NCI-H2081 (cell line): ENCODE data around the gene RNF151.

Source experiments
- DNase-seq, 2 experiments: peaks; one replicate each; lab custom pipeline; 2025; lab: John Stamatoyannopoulos, UW

RNF151 gene

DNA sequence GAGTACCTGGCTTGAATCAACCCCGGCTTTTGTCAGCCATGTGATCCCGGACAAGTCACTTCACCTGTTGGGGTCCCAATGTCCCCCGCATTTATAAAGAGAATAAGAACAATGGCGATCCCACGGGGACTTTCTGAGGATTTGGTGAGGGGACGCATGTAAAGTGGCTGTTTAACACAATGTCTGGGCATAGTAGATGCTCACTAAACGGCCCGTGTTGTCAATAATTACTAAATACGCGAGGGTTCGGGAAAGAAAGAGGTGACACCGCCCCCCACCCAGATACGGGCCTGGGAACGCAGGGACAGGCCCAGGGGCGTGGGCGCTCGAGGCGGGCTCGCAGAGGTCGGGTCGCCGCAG lies 24.9 kb downstream of the RNF151 start:
- DNase-seq = no peak

DNA sequence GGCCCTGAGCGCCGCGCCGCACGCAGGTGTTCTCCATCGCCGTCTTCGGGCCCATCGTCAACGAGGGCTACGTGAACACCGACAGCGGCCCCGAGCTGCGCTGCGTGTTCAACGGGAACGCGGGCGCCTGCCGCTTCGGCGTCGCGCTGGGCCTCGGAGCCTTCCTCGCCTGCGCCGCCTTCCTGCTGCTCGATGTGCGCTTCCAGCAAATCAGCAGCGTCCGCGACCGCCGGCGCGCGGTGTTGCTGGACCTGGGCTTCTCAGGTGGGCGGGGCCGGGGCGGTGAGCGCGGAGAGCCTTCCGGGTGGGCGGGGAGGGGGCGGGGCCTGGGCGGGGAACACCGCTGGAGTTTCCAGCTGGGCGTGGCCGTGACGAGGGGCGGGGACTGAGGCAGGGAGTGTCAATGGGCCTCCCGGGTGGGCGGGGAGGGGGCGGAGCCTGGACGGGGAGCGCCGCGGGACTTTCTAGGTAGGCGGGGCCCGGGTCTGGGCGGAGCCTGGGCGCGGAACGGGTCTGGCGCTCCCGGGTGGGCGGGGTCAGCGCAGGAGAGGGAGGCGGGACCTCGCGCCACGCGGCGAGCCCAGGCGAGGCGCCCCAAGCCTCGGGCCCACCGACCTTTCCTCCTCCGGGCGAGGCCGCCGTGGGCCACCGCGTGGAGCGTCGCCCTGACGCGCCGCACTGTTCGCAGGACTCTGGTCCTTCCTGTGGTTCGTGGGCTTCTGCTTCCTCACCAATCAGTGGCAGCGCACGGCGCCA lies 25.5 kb downstream of the RNF151 start:
- DNase-seq = no peak

DNA sequence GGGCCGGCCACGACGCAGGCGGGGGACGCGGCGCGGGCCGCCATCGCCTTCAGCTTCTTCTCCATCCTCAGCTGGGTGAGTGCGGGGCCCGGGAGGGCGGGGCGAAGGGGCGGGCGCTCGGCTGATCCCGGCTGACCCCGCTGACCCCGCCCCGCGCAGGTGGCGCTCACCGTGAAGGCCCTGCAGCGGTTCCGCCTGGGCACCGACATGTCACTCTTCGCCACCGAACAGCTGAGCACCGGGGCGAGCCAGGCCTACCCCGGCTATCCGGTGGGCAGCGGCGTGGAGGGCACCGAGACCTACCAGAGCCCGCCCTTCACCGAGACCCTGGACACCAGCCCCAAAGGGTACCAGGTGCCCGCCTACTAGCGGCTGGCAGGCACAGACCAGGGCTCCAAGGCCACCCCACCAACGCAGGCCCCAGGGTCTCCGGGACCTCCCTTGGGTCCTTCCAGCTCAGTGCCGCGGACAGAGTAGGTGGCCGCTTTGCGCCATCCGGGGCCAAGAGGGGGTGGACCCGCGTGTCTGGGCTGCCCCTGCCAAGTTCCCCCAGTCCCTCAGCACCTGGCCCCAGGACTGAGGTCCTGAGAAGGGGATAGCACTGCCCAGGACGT lies 26.2 kb downstream of the RNF151 start:
- DNase-seq = no peak

DNA sequence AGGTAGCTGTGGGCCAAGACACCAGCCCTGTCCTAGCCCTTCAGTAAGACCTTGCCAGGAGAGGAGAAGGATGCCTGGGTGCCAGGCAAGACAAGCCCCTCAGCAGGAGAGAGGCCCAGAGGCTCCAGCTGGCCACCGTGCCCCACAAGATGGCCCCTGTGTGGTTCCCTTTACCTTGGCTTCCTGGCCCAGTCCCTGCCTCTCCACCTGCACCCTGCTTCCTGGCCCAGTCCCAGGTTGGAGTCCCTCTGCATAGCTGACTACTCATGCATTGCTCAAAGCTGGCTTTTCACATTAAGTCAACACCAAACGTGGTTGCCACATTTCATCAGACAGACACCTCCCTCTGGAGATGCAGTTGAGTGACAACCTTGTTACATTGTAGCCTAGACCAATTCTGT lies 27.1 kb downstream of the RNF151 start:
- no peak for DNase-seq

DNA sequence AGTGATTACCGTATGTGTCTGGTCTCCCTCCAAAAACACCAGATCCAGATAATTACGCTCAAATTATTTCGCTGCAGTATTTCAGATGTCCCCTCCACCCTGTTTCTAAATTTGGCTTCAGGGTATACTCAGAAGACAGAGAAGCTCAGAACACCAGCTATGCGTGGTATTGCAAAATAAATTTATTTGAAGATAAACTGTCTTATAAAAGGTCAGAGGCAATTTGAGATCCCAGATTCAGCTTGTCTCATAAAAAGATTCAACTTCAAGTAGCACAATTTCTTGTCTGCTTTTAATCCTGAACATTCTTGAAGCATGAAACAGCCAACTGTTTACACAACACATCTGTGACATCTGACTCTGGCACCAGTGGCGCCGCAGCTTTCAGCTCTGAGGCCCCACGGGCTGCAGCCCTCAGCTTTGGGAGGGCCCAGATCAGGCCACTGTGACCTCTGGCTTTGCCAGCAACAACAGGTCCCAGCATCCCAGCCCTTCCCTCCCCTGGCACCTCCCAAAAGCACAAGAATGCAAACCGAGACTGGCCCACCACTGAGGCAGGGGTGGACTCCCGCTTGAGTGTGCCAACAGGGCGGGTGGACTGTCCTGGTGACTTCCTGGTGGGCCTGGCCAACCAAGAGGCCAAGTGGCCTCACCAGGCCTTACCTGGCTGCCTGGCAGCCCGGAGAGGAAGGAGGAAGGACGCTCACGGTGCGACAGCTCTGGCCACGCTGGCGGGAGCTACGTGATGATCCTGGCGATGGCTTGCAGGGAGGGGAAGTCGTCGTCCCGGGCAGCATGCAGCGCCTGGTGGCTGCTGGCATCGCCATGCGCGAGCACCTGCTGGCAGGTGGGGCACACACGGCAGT lies 31.1 kb downstream of the RNF151 start:
- DNase-seq = no peak

DNA sequence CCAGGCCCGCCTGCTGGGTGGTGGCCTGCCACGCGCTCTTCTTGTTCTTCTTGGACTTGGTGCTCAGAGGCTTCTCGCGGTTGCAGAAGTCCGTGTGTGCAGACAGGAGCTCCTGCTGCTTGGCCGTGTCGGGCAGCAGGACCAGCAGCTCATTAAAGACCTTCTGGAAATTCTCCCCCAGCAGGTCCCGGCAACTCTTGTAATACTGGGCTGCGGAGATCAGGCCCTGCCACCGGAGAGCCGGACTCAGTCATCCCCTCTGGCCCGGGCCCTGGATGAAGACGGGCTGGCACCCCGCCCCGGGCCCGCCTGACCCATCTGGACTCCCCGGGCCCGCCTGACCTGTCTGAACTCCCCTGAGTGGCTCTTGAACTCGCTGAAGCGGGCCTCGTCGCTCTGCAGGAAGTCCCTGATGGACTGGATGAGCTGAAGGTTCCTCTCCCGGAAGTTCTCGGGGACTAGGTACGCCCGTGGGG lies 31.7 kb downstream of the RNF151 start:
- DNase-seq = no peak

DNA sequence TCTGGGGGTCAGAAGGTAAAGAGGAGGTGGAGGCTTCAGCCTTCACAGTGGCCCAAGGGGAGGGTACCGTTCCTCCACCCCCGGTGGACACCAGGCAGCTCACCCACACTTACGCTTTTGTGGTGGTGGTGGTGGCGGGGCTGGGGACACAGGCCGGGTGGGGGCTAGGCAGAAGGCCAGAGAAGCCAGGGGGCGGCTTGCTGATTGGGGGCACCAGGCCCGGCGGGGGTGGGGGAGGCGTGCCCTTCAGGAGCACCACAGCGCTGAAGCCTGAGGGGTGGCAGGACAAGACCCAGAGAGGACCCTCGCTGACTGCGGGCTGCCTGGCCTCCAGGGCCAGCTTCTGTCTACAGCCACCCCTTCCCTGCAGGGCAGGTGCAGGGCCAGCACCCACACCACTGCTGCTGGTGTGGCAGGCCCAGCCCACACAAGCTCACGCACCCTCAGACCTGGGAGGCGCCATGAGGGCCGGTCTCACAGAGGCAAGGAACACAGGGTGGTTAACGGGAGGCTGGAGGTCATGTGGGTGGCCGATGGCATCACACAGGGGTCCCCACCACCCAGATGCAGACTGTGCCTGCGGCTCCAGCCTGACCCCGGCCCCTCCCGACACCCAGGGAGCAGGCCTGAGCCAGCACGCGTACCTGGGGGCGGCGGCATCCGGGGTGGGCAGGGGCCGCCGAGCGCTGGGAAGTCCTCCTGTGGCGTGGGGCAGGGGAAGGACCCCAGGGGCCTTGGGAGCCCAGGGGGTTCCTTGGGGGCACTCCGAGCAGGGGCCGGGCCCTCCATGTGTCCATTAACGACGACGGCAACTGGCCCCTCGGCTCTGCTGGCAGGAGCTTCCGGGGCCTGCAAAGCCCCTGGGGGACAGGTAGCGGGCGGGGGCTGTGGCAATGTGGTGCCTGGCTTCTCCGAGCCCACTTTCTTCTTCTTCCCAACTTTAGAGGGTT lies 32.5 kb downstream of the RNF151 start:
- no peak for DNase-seq

DNA sequence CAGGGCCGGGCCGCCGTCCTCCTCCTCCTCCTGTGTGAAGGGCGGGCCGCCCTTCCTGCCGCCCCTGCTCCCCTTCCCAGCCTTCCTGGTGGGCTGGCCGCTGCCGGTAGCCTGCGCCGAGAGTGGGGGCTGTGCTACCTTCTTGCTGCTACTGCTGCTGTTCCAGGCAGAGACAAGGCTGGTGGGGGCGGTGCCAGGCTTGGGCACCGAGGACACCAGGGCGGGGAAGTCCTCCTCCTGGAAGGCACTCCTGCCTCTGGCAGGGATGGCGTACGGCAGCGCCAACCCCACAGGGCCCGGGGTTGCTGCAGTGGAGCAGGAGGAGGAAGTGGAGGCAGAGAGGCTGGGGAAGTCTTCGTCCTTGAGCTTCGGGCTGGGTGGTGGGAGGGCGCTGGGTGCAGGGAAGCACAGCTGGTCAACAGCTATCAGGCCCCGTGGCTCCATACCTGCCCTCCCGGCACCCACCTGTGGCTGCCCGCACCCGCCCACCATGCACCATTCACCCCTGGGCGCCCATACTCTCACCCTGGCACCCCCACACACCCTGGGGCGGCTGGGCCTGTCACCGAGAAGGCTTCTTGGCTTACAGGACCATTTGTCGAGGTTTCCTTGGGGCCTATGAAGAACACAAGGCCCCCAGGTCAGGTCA lies 33.3 kb downstream of the RNF151 start:
- no peak for DNase-seq

DNA sequence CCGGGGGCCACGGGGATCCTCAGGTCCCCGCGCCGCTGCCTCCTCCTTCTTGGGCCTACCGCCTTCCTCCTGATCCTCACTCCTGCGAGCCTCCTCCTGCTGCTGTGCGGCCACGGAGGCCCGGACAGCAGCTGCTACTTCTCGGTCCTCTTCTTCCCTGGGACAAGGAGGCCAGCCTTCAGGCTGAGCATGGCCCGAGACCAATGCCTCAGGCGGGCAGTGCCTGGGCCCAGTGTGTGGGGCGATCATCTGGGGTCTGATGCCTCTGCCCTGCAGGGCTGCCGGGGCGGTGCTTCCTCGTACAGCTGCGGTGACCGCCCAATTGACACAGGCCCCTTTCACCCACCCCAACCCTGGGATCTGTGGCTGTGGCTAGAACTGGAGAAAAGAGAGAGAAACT lies 34.4 kb downstream of the RNF151 start:
- no peak for DNase-seq

DNA sequence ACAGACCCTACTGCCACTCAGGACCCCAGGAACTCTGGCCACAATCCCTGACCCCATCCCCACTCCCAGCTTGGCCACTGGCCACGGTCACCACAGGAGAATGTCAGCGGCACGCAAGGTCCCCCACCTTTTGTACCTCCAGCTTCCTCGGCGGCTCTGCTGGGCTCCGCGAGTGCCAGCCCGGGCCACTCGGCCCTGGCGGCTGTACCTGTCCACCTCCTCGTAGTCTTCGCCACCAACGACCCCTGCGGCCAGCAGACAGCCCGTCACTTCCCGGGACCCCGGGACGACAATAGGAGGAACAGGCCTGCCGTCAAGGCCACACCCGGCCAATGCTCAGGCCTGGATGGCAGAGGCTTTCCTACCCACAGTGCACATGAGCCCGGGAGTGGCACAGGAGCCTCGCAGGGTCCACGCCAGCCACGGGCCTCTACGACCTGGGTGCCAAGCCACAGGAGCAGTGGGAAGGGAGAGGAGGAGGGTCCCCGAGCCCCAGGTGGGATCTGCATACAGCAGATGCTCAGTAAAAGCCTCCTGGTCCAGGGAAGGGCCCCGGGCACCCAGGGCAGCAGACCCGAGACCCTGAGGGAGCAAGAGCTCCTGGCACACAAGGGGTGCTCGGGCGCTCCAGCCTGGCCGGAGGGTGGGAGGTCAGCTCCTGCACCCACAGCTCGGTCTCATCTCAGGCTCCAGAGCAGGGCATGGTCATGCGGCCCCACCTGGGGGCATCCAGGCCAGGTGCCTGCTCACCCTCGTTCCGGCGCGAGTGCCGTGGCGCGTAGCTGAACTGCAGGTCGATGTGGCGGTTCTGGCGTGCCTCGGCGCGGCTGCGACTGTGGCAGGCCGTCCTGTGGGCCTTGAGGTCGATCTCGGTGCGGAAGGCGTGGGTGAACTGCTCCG lies 35.0 kb downstream of the RNF151 start:
- DNase-seq = no peak

DNA sequence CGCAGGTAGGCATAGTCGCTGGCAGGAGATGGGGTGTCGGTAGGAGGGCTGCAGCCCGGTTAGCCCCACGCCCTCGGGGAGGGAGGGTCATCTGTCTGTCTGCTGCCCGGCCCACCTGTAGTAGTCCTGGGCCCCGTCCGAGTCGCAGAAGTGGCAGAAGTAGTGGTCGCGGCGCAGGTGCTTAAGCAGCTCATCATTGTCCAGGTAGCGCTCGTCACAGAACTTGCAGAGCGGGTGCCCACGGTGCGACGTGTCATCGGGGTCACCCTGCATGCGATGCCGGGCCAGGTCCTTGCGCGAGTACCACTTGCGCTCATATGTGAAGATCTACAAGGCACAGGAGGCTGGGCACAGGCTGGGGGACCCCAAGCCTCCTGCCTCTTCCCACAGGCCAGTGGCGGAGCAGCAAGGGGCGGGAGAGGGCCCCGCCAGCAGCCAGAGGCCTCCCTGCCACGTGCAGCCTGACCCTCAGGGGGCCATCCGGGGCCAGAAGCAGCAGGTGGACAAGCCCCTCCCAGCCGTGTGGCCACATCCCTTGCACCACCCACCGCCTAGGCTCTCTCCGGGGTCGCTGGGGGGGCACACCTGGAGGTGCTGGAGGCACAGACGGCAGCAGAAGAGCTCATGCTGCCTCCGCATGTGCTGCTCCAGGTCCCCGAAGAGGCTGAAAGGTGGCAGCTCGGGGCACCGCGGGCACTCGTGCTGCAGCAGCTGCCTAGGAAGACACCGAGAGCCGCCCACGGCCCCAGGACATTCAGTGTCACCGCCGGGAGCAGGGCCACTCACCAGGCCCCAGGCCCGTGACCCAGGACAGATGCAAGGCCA lies 36.0 kb downstream of the RNF151 start:
- DNase-seq = no peak

DNA sequence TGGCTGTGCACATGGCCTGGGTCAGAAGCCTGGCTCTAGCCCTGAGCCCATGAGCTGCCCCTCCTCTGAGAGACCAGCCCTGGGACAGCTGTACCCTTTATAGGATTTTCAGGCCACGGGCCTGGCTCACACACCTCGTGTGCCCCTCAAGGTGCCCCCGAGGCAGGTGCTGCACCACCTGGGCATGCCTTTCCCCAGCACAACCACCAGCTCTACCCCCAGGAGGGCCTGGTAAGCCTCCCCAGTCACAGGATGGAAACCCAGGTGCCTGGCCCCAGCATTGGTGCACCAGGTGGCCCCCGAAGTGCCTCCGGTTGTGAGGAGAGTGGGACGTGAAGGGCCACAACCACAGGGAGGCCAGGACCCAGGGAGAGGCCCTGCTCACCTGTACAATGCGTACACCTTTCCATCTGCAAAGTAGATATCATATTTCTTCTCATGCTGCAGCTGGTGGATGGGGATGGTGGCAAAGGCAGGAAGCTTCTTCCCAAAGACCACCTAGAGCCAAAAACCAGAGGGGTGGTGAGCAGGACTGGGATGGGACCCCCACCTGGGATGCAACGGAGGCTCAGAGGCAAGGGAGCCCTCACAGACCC lies 36.7 kb downstream of the RNF151 start:
- no peak for DNase-seq

DNA sequence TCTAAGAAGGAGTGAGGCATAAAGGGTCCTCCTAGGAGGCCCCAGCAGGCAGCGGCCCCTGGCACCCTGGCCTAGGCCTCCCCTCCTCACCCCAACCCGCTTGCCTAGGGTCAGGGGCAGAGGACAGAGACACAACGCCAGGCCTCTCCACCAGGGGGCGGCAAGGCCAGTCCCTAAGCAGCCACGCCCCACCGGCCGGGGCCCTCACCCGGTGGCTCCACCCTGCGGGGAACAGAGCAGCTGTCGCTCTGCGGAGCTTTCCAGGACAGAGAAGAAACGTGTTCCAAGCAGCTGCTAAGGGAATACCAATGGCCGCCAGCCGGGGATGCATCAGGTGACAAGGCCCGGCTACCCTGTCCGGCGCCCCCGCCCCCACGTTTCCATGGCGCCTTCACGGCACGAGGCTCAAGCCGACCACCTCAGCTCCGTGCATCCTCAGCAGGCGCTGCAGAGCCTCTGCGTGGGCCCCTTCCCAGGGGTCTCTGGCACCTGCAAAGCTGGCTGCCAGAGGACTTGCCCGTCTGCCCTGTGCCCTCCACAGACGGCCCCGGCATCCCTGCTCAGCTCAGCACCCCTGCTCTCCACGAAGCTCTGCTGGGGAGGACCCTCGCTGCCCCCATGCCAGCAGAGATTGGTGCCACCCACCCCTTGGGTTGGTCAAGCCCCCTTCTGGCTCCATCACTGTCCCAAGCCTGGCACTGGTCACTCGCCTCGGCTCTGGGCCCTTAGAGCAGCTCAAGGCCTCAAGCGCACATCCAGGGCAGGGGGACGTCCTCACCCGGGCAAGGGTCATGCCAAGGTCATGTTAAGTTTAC lies 37.4 kb downstream of the RNF151 start:
- DNase-seq = peak; percentile 91 to 93

DNA sequence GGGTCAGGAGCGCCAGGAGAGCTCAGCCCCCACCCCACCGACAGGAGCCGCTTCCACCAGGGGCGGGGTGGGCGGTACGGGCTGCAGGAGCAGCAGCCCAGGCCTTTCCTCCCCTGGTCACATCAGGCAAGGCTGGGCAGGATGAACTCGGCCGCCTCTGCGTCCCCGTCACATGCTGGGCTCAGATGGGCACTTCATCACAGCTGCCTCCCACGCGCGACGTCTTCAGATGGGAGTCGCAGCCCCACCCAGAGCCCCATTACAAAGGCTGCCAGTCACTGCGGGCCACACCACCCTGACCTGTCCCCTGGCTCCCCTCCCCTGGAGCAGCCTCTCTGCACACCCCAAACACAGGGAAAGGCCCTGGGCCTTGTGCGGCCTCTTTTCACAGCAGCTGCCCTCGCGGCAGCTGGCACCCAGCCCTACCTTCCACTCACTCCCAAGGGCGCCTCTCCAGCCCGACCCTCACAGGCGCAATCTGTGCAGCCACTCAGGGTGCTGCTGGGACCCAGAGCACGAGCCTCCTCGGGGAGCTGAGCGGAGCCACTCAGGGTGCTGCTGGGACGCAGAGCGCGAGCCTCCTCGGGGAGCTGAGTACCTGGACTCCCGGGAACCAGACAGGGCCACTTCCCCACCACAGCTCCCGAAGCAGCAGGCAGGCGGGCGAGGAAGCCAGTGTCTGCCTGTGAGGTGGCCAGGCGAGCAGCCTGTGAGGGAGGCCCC lies 38.3 kb downstream of the RNF151 start:
- peak in 1 of 2 experiments; percentile 42 for DNase-seq

DNA sequence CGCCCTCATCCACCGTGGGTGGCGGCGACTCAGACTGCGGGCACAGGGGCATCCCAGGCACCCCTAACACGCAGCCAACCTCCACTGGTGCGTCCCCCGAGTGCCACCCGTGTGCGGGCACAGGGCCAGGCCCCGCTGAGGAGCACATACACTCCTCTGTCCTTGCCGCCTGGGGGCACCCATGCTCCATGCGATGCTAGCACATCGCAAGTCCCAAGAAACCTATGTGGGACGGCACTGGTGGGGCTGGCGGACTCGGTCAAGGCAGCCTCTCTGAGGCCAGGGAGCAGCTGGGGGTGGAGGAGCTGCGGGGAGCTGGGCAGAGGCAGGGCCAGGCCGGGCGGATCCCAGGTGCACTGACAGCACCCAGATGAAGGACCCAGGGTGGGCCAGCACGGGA lies 39.0 kb downstream of the RNF151 start:
- no peak for DNase-seq

DNA sequence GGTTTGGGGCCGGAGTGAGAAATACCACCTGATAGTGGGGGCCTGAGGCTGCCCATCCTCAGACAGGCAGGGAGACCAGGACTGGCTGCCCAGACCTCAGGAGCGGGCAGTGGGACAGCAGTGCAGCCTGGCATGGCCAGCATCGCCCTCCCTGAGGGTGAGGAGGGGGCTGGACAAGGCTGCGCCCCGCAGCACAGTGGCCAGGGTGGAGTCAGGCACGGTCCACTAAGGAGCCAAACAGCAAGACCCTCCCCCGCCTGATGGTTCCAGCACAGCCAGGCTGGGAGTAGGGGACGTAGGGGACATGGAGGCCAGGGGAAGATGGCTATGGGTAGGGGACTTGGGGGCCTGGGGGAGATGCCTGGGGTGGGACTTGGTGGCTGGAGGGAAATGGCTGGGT lies 39.7 kb downstream of the RNF151 start:
- DNase-seq = no peak
